PC-9 (cell line): Measurements from ENCODE around the gene CCR3. TPM values are rescaled to one million over a fixed set of nuclear protein-coding genes. Genes with fewer than 3 reads are reported as not detected.

Experiments used
- BruUV-seq: library from RNA; stranded (reverse); fragments of 400-500 nt; replicated peaks from 2 replicates; lab custom pipeline; 2021; lab: Mats Ljungman, UMichigan
- CTCF ChIA-PET: fragments of 300-600 bp; sonication (Branson Sonifier 250); formaldehyde crosslinking; loops from one replicate; lab custom pipeline; 2022; ENCODE audit warnings: antibody characterized with exemption; lab: Charles Lee
- POLR2A ChIA-PET: fragments of 300-600 bp; sonication (Branson Sonifier 250); formaldehyde crosslinking; loops from one replicate; lab custom pipeline; 2022; ENCODE audit warnings: antibody characterized with exemption; ENCODE audit not compliant: unreplicated experiment; lab: Charles Lee
- DNase-seq, 2 experiments: peaks; one replicate each; pipeline versions ENCODE4 v3.0.0 to v3.0.0-alpha.2; 2015 to 2022; ENCODE audit warnings: mixed read lengths in 1 of 2
- H2AFZ ChIP-seq: fragments of 200-600 bp; sonication (generic); 2 replicates; pipeline ENCODE4 v1.8.1; 2017; ENCODE audit warnings: antibody characterized with exemption
- H3F3A ChIP-seq: fragments of 200-600 bp; sonication (generic); 2 replicates; pipeline ENCODE4 v1.8.1; 2017; ENCODE audit warnings: antibody characterized with exemption, mild to moderate bottlenecking, low read depth; ENCODE audit not compliant: insufficient read depth
- H3K27ac ChIP-seq: fragments of 200-600 bp; sonication (generic); 2 replicates; pipeline ENCODE4 v1.6.1; 2016; ENCODE audit warnings: mixed run types
- H3K27me3 ChIP-seq: fragments of 200-600 bp; sonication (generic); 2 replicates; pipeline ENCODE4 v1.6.1; 2016; ENCODE audit warnings: low read depth, mixed run types; ENCODE audit not compliant: insufficient read depth
- H3K36me3 ChIP-seq: fragments of 200-600 bp; sonication (generic); 2 replicates; pipeline ENCODE4 v1.6.1; 2016; ENCODE audit warnings: low read depth, mixed run types
- H3K4me1 ChIP-seq: fragments of 200-600 bp; sonication (generic); replicated peaks from 2 replicates; pipeline ENCODE4 v1.6.1; 2016; ENCODE audit warnings: mixed run types; ENCODE audit not compliant: insufficient read depth
- H3K4me2 ChIP-seq: fragments of 200-600 bp; sonication (generic); 2 replicates; pipeline ENCODE4 v1.6.1; 2017; ENCODE audit warnings: mixed run types
- H3K4me3 ChIP-seq: fragments of 200-600 bp; sonication (generic); 2 replicates; pipeline ENCODE4 v1.6.1; 2016; ENCODE audit warnings: mixed run types
- H3K79me2 ChIP-seq: fragments of 200-600 bp; sonication (generic); 2 replicates; pipeline ENCODE4 v1.6.1; 2017; ENCODE audit warnings: low read depth, mixed run types
- H3K9me2 ChIP-seq: fragments of 200-600 bp; sonication (generic); 2 replicates; pipeline ENCODE4 v1.8.1; 2017; ENCODE audit warnings: mild to moderate bottlenecking; ENCODE audit not compliant: insufficient read depth
- H3K9me3 ChIP-seq: fragments of 200-600 bp; sonication (generic); 2 replicates; pipeline ENCODE4 v1.8.1; 2016; ENCODE audit warnings: low read depth; ENCODE audit not compliant: insufficient read depth
- H4K20me1 ChIP-seq: fragments of 200-600 bp; sonication (generic); 2 replicates; pipeline ENCODE4 v1.8.1; 2017; ENCODE audit not compliant: insufficient read depth
- EZH2 ChIP-seq: fragments of 200-600 bp; sonication (generic); IDR thresholded peaks from 2 replicates; pipeline ENCODE4 v1.8.0; 2017; ENCODE audit warnings: antibody characterized with exemption, low read depth
- intact Hi-C: fragments of 100-400 bp; cut with micrococcal nuclease; formaldehyde crosslinking; loops from one replicate; pipeline ENCODE4 v1.10.0; 2022; ENCODE audit not compliant: unreplicated experiment
- total RNA-seq: library from RNA; stranded (reverse); gene quantifications from 2 replicates; pipeline ENCODE4 v1.2.3, GENCODE V29; 2021
- TF ChIP-seq, protein P1 (sequence below): fragments of 200-600 bp; sonication (generic); conservative IDR thresholded peaks from 2 replicates; pipeline ENCODE4 v1.6.1; 2017; ENCODE audit warnings: mixed run types, antibody characterized with exemption, mild to moderate bottlenecking, moderate library complexity

Gene CCR3
- total RNA-seq, 1 experiment from 2014 or later = 3.1 TPM

DNA sequence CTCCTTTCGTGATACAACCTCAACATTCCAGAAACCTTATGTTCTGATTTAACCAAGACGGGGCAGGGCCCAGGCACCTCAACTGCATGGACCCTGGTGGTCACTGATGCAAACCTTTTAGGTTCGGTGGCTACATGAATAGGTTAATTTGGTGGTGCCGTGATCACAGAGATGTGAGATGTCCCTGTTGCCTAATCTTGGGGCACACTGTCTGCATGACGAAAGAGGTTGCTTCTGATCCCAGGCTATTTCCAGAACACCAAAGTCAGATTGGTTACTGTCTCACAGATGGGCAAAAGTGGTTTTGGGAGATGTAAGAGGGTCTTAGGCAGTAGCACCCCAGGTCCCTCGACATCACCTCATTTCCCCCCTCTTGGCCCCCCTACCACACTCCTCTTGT, 30.2 kb upstream of the CCR3 start:
- no peaks in the 10 kb centered on the region for H3K27me3 ChIP-seq

DNA sequence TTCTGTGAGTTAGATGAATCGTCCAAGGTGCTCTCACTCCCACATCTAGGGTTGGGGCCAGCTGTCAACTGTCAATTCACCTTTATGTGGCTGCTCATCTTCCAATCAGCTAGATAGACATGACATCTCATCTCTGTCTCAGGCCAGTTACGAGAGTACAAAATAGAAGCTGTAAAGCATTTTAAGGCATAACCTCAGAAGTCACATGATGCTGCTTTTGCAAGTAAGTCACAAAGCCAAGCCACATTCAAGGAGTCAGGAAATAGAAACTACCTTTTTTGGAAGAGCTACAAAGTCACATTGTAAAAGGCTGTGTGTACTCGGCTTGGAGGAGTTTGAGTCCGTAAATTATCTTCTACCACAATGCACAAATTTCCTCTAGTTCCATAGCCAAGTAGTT, 29.1 kb upstream of the CCR3 start:
- intact Hi-C loops = no loop called here
- TF ChIP-seq EZH2 = no peak
- TF ChIP-seq, protein P1, sequence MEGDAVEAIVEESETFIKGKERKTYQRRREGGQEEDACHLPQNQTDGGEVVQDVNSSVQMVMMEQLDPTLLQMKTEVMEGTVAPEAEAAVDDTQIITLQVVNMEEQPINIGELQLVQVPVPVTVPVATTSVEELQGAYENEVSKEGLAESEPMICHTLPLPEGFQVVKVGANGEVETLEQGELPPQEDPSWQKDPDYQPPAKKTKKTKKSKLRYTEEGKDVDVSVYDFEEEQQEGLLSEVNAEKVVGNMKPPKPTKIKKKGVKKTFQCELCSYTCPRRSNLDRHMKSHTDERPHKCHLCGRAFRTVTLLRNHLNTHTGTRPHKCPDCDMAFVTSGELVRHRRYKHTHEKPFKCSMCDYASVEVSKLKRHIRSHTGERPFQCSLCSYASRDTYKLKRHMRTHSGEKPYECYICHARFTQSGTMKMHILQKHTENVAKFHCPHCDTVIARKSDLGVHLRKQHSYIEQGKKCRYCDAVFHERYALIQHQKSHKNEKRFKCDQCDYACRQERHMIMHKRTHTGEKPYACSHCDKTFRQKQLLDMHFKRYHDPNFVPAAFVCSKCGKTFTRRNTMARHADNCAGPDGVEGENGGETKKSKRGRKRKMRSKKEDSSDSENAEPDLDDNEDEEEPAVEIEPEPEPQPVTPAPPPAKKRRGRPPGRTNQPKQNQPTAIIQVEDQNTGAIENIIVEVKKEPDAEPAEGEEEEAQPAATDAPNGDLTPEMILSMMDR = no peak
- H3K4me1 ChIP-seq = peaks cover 17% of the 10 kb centered on the region

More for the DNA sequence above, 30.2 kb upstream of the CCR3 start:
- H3K36me3 ChIP-seq = no peaks in the 10 kb centered on the region
- no peak overlapping the region for H3K4me3 ChIP-seq
- no peak overlapping the region for H2AFZ ChIP-seq
- no peaks in the 10 kb centered on the region for H4K20me1 ChIP-seq
- POLR2A ChIA-PET = no interaction called here
- peaks cover 23% of the 10 kb centered on the region for H3K4me1 ChIP-seq
- H3K4me2 ChIP-seq = no peak overlapping the region
- BruUV-seq = no TSS peak
- H3K9me3 ChIP-seq = no peaks in the 10 kb centered on the region
- DNase-seq = no peak
- TF ChIP-seq, protein P1 = no peak
- TF ChIP-seq EZH2 = no peak
- CTCF ChIA-PET = no interaction called here
- H3K27ac ChIP-seq = no peak overlapping the region
- no peaks in the 10 kb centered on the region for H3F3A ChIP-seq
- intact Hi-C loops = no loop called here
- no peaks in the 10 kb centered on the region for H3K79me2 ChIP-seq
- H3K9me2 ChIP-seq = no peaks in the 10 kb centered on the region

DNA sequence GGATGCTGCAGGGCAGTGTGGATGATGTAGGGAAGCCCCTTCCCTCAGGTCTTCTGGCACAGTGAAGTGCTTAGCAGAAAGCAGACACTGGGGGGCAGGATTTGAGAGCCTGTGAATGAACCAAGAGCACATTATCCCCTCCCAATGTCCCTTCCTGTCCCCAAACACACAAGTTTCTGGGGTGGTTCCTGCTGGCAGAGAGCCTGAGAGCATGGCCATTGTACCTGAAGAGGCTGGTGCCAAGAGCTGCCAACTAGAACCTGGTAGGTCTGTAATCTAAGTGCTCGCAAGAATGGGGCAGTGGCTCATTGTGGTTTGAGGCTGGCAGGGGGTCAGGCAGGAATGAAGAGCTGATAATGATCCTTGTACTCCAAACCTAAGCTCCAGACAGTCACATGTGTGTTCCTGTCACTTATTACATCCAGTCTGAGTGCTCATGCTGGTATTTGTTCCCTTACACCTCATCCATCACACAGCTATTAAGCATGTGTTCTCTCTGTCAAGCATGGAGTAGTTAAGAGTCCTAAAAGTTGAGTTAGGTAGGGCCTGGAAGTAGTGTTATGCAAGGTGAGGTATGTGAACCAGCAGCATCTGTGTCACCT, 27.4 kb upstream of the CCR3 start:
- Histone ChIP-seq H3K4me1 (peaks cover 10% of the 10 kb centered on the region; the same call in 1 of the 2 replicates), H3F3A (no peaks in the 10 kb centered on the region), H3K4me2 (no peak overlapping the region), H2AFZ (no peak overlapping the region), H4K20me1 (no peaks in the 10 kb centered on the region), H3K36me3 (no peaks in the 10 kb centered on the region), H3K4me3 (no peak overlapping the region), H3K27ac (no peak overlapping the region), H3K9me2 (no peaks in the 10 kb centered on the region), H3K9me3 (no peaks in the 10 kb centered on the region), H3K79me2 (no peaks in the 10 kb centered on the region), H3K27me3 (no peaks in the 10 kb centered on the region)
- TF ChIP-seq, protein P1 = peak; percentile 45
- no peak for TF ChIP-seq EZH2
- BruUV-seq = no TSS peak
- intact Hi-C loops = loop anchor here (1.0 kb wide), 1 partner anchor 157 kb away; no protein-coding TSS in a partner anchor
- CTCF ChIA-PET = interaction anchor here (0.6 kb wide), 1 partner anchor 156 kb away, joined by 3 read pairs; the partner anchor contains the start of gene CCR5
- POLR2A ChIA-PET = no interaction called here
- peak; percentile 36 to 62 for DNase-seq

More for the DNA sequence above, 29.1 kb upstream of the CCR3 start:
- H3K36me3 ChIP-seq = no peaks in the 10 kb centered on the region
- H2AFZ ChIP-seq = no peak overlapping the region
- H3K4me2 ChIP-seq = no peak overlapping the region
- no TSS peak for BruUV-seq
- no peak for DNase-seq
- H4K20me1 ChIP-seq = no peaks in the 10 kb centered on the region
- POLR2A ChIA-PET = interaction anchor here (0.6 kb wide), 1 partner anchor 20 kb away, joined by 5 read pairs; no protein-coding TSS in a partner anchor
- CTCF ChIA-PET = no interaction called here
- H3F3A ChIP-seq = no peaks in the 10 kb centered on the region
- H3K9me3 ChIP-seq = no peaks in the 10 kb centered on the region
- no peak overlapping the region for H3K27ac ChIP-seq
- no peaks in the 10 kb centered on the region for H3K27me3 ChIP-seq
- no peak overlapping the region for H3K4me3 ChIP-seq
- no peaks in the 10 kb centered on the region for H3K9me2 ChIP-seq
- H3K79me2 ChIP-seq = no peaks in the 10 kb centered on the region
